H1 (cell line): ENCODE measurements around the gene IL17D. TPM values are rescaled to one million over a fixed set of nuclear protein-coding genes. Genes with fewer than 3 reads are reported as not detected.

Experiments
- JUND ChIP-seq: IDR thresholded peaks from 2 replicates; pipeline ENCODE4 v1.6.1; 2011; ENCODE audit warnings: mild to moderate bottlenecking, improper control_type of control experiment, low read length
- KDM4A ChIP-seq: IDR thresholded peaks from one replicate; pipeline ENCODE4 v1.7.1; 2012; ENCODE audit warnings: low read depth, mild to moderate bottlenecking, moderate library complexity, low read length, inconsistent platforms; ENCODE audit not compliant: severe bottlenecking
- KDM5A ChIP-seq: fragments of 200-600 bp; IDR thresholded peaks from 2 replicates; pipeline ENCODE4 v1.7.1; 2012; ENCODE audit warnings: mild to moderate bottlenecking, low read length, inconsistent platforms, mixed read lengths
- SP4 ChIP-seq: IDR thresholded peaks from 2 replicates; pipeline ENCODE4 v1.6.1; 2012; ENCODE audit warnings: low read length, inconsistent platforms
- polyA plus RNA-seq, 7 experiments: library from polyadenylated mRNA; depleted of rRNA in 3 of 7; stranded (reverse) in 5 of 7; unstranded in 2 of 7; fragments of >200 nt in 5 of 7; fragments of 200-250 nt in 2 of 7; gene quantifications; 1 replicate in 5 of 7; 2 replicates in 1 of 7; 4 replicates in 1 of 7; pipeline versions ENCODE4 v1.2.1 to v1.2.3, GENCODE V29; 2011 to 2013; ENCODE audit warnings: missing spikeins in 2 of 7, mixed read lengths in 2 of 7
- total RNA-seq: library from RNA; stranded (reverse); fragmentation: NEBNext Ultra II Directional; extraction: Animal tissue kit (Norgen Biotek cat#: 25700); gene quantifications from 2 replicates; pipeline ENCODE4 v1.2.1, GENCODE V29; 2021

IL17D gene
- total and polyA plus RNA-seq, 2 of the 8 experiments (the other 6 are each of a cell fraction or from before 2014, with no cell fraction given): 0.56 to 0.59 TPM

DNA sequence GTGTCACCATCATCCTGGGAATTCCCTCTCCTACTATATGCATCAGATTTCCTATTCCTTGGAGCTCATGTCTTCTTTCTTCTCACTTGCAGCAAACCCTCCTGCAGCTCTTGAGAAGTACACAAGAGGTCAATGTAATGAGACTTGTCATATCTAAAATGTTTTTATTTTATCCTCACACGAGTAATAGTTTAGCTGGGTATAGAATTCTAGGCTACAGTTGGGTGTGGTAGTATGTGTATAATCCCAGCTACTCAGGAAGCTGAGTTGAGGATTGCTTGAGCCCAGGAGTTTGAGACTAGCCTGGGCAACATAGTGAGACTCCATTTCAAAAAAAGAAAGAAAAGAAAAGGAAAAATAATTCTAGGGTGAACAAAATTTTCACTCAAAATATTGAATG, 45.9 kb downstream of the IL17D start (continued):
- TF ChIP-seq KDM4A: no peak
- no peak for TF ChIP-seq KDM5A
- TF ChIP-seq SP4: no peak
- no peak for TF ChIP-seq JUND
- TF ChIP-seq, all 59 proteins: peak for 0
